CD4-positive, alpha-beta T cell (primary cell): ENCODE measurements around the gene NLRX1. TPM values are rescaled to one million over a fixed set of nuclear protein-coding genes. Genes with fewer than 3 reads are reported as not detected.

ENCODE experiments used
- ATAC-seq: fragments of 200-7000 bp; cut with Tn5 transposase; one replicate; pipeline ENCODE4 v1.10.0; 2022; ENCODE audit warnings: mild to moderate bottlenecking; ENCODE audit not compliant: poor library complexity
- CTCF ChIA-PET: fragments of 350-600 bp; sonication (Branson Sonifier 250); formaldehyde crosslinking; loops from one replicate; lab custom pipeline; 2021; ENCODE audit warnings: antibody characterized with exemption, inconsistent platforms; lab: Charles Lee
- POLR2A ChIA-PET: fragments of 350-600 bp; sonication (Branson Sonifier 250); formaldehyde crosslinking; loops from one replicate; lab custom pipeline; 2021; ENCODE audit warnings: antibody characterized with exemption, inconsistent platforms; lab: Charles Lee
- DNase-seq, 14 experiments: peaks; one replicate each; pipeline ENCODE4 v3.0.0-alpha.2; 2013 to 2020; ENCODE audit warnings: mixed read lengths in 2 of 14
- H3K27ac ChIP-seq, 2 donors: one replicate each; pipeline versions ENCODE4 v1.5.1 to v1.7.0; 2013; ENCODE audit warnings: low read length in 2 of 2, low read depth in 1 of 2, mild to moderate bottlenecking in 1 of 2
- H3K27me3 ChIP-seq, 2 experiments: 1 replicate in 1 of 2; 2 replicates in 1 of 2; pipeline versions ENCODE4 v1.6.1 to v1.7.0; 2013; ENCODE audit warnings: low read length in 2 of 2, control low read depth in 1 of 2, mild to moderate bottlenecking in 1 of 2, moderate library complexity in 1 of 2; ENCODE audit not compliant: insufficient read depth in 2 of 2, control insufficient read depth in 1 of 2
- H3K36me3 ChIP-seq: one replicate; pipeline ENCODE4 v1.6.1; 2013; ENCODE audit warnings: low read length, control low read depth; ENCODE audit not compliant: insufficient read depth
- H3K4me1 ChIP-seq: one replicate; pipeline ENCODE4 v1.6.1; 2013; ENCODE audit warnings: low read length, control low read depth; ENCODE audit not compliant: insufficient read depth
- H3K4me3 ChIP-seq: one replicate; pipeline ENCODE4 v1.5.1; 2013; ENCODE audit warnings: mild to moderate bottlenecking, low read length, moderate library complexity
- H3K9me3 ChIP-seq, 2 experiments: 1 replicate in 1 of 2; 2 replicates in 1 of 2; pipeline versions ENCODE4 v1.6.1 to v1.7.0; 2013; ENCODE audit warnings: low read length in 2 of 2, mild to moderate bottlenecking in 2 of 2, control low read depth in 1 of 2, moderate library complexity in 1 of 2; ENCODE audit not compliant: control insufficient read depth in 1 of 2, insufficient read depth in 1 of 2
- H3K27ac Mint-ChIP-seq: one replicate; pipeline ENCODE4 v1.8.0; 2020; ENCODE audit warnings: mixed read lengths
- H3K27me3 Mint-ChIP-seq: one replicate; pipeline ENCODE4 v1.8.0; 2021; ENCODE audit warnings: mixed read lengths
- H3K36me3 Mint-ChIP-seq: one replicate; pipeline ENCODE4 v1.8.0; 2021; ENCODE audit warnings: low read depth, mixed read lengths
- H3K4me1 Mint-ChIP-seq: one replicate; pipeline ENCODE4 v1.8.0; 2021; ENCODE audit warnings: low read depth, mixed read lengths
- H3K4me3 Mint-ChIP-seq: one replicate; pipeline ENCODE4 v1.8.0; 2020; ENCODE audit warnings: mild to moderate bottlenecking, mixed read lengths
- H3K9me3 Mint-ChIP-seq: one replicate; pipeline ENCODE4 v1.8.0; 2020; ENCODE audit warnings: mixed read lengths
- intact Hi-C, 2 experiments: fragments of 100-400 bp; cut with DNase I in 1 of 2; cut with micrococcal nuclease in 1 of 2; formaldehyde crosslinking; loops; one replicate each; pipeline versions ENCODE4 v1.15.1 to v1.9.0; 2023 to 2025; cut with DNase I, micrococcal nuclease
- total RNA-seq, 174 experiments: library from RNA in 2 of 174; stranded (reverse) in 2 of 174; gene quantifications; one replicate each; pipeline ENCODE4 v1.2.3 and lab custom pipeline; 2021 to 2026
- TF ChIP-seq, protein P1 (sequence below): fragments of 200-600 bp; IDR thresholded peaks from one replicate; pipeline ENCODE4 v1.8.0; 2022; ENCODE audit warnings: antibody characterized with exemption, mild to moderate bottlenecking

NLRX1 gene
- total RNA-seq, 2 experiments from 2014 or later = 4.2 to 5.4 TPM

DNA sequence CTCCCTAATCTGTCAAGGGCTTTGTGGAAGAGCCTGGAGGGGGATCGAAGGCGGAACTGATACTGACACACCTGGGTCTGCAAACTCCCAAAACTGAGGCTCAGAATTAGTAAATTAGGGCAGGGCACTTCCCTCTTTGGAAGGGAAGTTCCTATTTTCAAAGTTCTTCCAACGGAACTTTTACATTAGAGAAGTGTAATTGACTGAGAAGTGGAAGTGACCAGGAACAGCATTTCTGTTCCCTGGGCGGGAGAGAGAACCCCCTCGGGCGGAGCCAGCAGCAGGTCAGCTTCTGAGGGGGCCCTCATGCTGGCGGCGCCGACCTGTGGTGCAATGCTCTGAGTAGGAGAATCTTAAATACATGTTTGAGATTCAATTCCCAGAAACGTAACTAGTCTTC is 36.6 kb downstream of the NLRX1 start:
- Mint-ChIP-seq H3K4me1 (peaks cover 38% of the 10 kb centered on the region), H3K27me3 (no peaks in the 10 kb centered on the region), H3K27ac (peak overlapping the region; percentile 77), H3K9me3 (no peaks in the 10 kb centered on the region), H3K4me3 (peak overlapping the region; percentile 80), H3K36me3 (peaks cover 9% of the 10 kb centered on the region)
- TF ChIP-seq, protein P1, sequence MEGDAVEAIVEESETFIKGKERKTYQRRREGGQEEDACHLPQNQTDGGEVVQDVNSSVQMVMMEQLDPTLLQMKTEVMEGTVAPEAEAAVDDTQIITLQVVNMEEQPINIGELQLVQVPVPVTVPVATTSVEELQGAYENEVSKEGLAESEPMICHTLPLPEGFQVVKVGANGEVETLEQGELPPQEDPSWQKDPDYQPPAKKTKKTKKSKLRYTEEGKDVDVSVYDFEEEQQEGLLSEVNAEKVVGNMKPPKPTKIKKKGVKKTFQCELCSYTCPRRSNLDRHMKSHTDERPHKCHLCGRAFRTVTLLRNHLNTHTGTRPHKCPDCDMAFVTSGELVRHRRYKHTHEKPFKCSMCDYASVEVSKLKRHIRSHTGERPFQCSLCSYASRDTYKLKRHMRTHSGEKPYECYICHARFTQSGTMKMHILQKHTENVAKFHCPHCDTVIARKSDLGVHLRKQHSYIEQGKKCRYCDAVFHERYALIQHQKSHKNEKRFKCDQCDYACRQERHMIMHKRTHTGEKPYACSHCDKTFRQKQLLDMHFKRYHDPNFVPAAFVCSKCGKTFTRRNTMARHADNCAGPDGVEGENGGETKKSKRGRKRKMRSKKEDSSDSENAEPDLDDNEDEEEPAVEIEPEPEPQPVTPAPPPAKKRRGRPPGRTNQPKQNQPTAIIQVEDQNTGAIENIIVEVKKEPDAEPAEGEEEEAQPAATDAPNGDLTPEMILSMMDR = no peak
- ChIA-PET CTCF (interaction anchor here (0.6 to 3.7 kb wide), 16 partner anchors 36 to 134 kb away, joined by 3 to 49 read pairs (median 4); partner anchors contain the start of gene MCAM), POLR2A (interaction anchor here (1.3 to 4.0 kb wide), 11 partner anchors 17 to 187 kb away, joined by 4 to 50 read pairs (median 15); partner anchors contain the start of genes HINFP, RPS25 and TRAPPC4)
- intact Hi-C loops = loop anchor here (1.0 to 5.0 kb wide), 3 partner anchors 37 to 118 kb away; no protein-coding TSS in a partner anchor
- ATAC-seq (no peak), DNase-seq (peak in 2 of 14 experiments; percentile 35 to 42)
- Histone ChIP-seq H3K4me1 (peaks cover 26% of the 10 kb centered on the region), H3K27ac (peak overlapping the region in 1 of 2 donors; percentile 30), H3K4me3 (no peak overlapping the region), H3K27me3 (no peaks in the 10 kb centered on the region), H3K36me3 (no peaks in the 10 kb centered on the region), H3K9me3 (no peaks in the 10 kb centered on the region)

DNA sequence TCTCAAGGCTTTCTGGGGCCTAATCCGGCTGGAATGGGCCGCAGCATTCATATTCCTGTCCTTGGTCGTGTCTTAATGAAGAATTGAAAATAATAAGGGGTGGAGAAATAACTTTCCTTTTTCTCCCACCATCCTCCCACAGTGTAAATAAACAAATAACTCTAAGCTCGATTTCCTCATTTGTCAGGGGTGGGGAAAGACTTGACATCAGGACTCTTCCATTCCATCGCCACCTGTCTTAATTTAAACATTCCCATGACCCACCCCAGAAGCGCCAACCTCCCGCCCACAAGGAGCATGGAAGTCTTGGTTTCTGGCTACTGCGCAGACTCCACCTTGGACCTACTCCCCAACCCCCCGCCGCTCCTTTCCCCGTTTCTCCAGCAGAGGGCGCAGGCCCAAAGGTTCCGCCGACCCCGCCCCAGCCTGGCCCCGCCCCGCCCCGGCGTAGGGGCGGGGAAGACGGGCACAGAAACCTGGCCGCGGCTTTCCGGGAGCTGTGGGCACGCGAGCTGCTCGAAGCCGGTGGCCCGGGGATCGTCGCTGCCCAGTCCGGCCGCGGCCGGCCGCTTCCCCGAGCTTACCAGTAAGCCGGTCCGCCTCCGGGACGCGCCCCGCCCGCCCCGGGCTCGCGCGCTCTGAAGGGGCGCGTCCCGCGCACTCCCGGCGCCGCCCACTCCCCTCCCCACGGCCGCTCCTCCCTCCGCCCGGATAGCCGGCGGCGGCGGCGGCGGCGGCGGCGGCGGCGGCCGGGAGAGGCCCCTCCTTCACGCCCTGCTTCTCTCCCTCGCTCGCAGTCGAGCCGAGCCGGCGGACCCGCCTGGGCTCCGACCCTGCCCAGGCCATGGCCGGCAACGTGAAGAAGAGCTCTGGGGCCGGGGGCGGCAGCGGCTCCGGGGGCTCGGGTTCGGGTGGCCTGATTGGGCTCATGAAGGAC is 37.3 kb downstream of the NLRX1 start, which contains the start of gene CBL:
TSS of gene CBL (plus strand) at position 766 of the 937 bp plus-strand sequence. CDS start at position 845, 79 bp downstream.
- TF ChIP-seq, protein P1 = peak; percentile 80
- no peaks in the 10 kb centered on the region for H3K9me3 Mint-ChIP-seq
- peaks cover 9% of the 10 kb centered on the region for H3K36me3 Mint-ChIP-seq
- DNase-seq (peak; percentile 94 to 99 (median 96)), ATAC-seq (peak; percentile 88)
- H3K4me3 Mint-ChIP-seq = peak within 1 kb of the TSS; percentile 96
- peak within 1 kb of the TSS; percentile 95 for H3K4me3 ChIP-seq
- H3K27ac ChIP-seq = peak within 1 kb of the TSS; percentile 76 to 90
- H3K27ac Mint-ChIP-seq = peak within 1 kb of the TSS; percentile 88
- H3K27me3 ChIP-seq = no peaks in the 10 kb centered on the region
- ChIA-PET CTCF (interaction anchor here (0.6 to 3.7 kb wide), 25 partner anchors 9 to 149 kb away, joined by 3 to 49 read pairs (median 4); partner anchors contain the start of genes HYOU1 and MCAM), POLR2A (interaction anchor here (0.6 to 4.0 kb wide), 24 partner anchors 16 to 187 kb away, joined by 3 to 50 read pairs (median 6); partner anchors contain the start of genes ABCG4, C2CD2L, DPAGT1 and HINFP)
- H3K4me1 ChIP-seq = peaks cover 31% of the 10 kb centered on the region
- peaks cover 43% of the 10 kb centered on the region for H3K4me1 Mint-ChIP-seq
- intact Hi-C loops = loop anchor here (1.0 to 5.0 kb wide), 5 partner anchors 36 to 117 kb away; no protein-coding TSS in a partner anchor
- no peaks in the 10 kb centered on the region for H3K27me3 Mint-ChIP-seq
- H3K36me3 ChIP-seq = no peaks in the 10 kb centered on the region
- no peaks in the 10 kb centered on the region for H3K9me3 ChIP-seq
